CD4-positive, alpha-beta memory T cell (primary cell): ENCODE data around the gene TRPV5. TPM values are rescaled to one million over a fixed set of nuclear protein-coding genes. Genes with fewer than 3 reads are reported as not detected.
A peak's percentile ranks its signal among the peaks of the same experiment; 100 is the strongest.

Experiments used
- CTCF ChIA-PET: fragments of 350-600 bp; sonication (Branson Sonifier 250); formaldehyde crosslinking; loops from one replicate; lab custom pipeline; 2021; ENCODE audit warnings: inconsistent platforms; ENCODE audit not compliant: partially characterized antibody; lab: Charles Lee
- POLR2A ChIA-PET: fragments of 350-600 bp; sonication (Branson Sonifier 250); formaldehyde crosslinking; loops from one replicate; lab custom pipeline; 2021; ENCODE audit not compliant: partially characterized antibody; lab: Charles Lee
- DNase-seq, 5 donors: peaks; one replicate each; pipeline versions ENCODE4 v3.0.0 to v3.0.0-alpha.2; 2020 to 2022; ENCODE audit warnings: mixed read lengths in 1 of 5
- H3K27ac ChIP-seq: one replicate; pipeline ENCODE4 v1.7.0; 2013; ENCODE audit warnings: low read depth, low read length
- H3K27me3 ChIP-seq: 2 replicates; pipeline ENCODE4 v1.7.0; 2013; ENCODE audit warnings: mild to moderate bottlenecking, low read length, moderate library complexity; ENCODE audit not compliant: insufficient read depth
- H3K36me3 ChIP-seq: 2 replicates; pipeline ENCODE4 v1.7.0; 2013; ENCODE audit warnings: mild to moderate bottlenecking, low read length, moderate library complexity; ENCODE audit not compliant: insufficient read depth
- H3K4me1 ChIP-seq: 2 replicates; pipeline ENCODE4 v1.7.0; 2013; ENCODE audit warnings: mild to moderate bottlenecking, low read length, moderate library complexity; ENCODE audit not compliant: insufficient read depth
- H3K4me3 ChIP-seq, 2 donors: one replicate each; pipeline ENCODE4 v1.7.0; 2013; ENCODE audit warnings: low read length in 2 of 2, mild to moderate bottlenecking in 1 of 2
- H3K9me3 ChIP-seq, 2 donors: one replicate each; pipeline ENCODE4 v1.7.0; 2013; ENCODE audit warnings: low read length in 2 of 2, control low read depth in 1 of 2; ENCODE audit not compliant: control insufficient read depth in 1 of 2
- H3K27ac Mint-ChIP-seq, 7 donors: one replicate each; pipeline ENCODE4 v1.8.0; 2020 to 2021; ENCODE audit warnings: mixed read lengths in 7 of 7, mild to moderate bottlenecking in 6 of 7, inconsistent platforms in 3 of 7, moderate library complexity in 3 of 7
- H3K27me3 Mint-ChIP-seq, 2 donors: one replicate each; pipeline ENCODE4 v1.8.0; 2020 to 2021; ENCODE audit warnings: mixed read lengths in 2 of 2
- H3K36me3 Mint-ChIP-seq, 2 donors: one replicate each; pipeline ENCODE4 v1.8.0; 2020 to 2021; ENCODE audit warnings: mixed read lengths in 2 of 2, inconsistent platforms in 1 of 2, mild to moderate bottlenecking in 1 of 2
- H3K4me1 Mint-ChIP-seq, 4 donors: one replicate each; pipeline ENCODE4 v1.8.0; 2020 to 2021; ENCODE audit warnings: mixed read lengths in 4 of 4, mild to moderate bottlenecking in 1 of 4
- H3K4me3 Mint-ChIP-seq, 8 donors: one replicate each; pipeline ENCODE4 v1.8.0; 2020 to 2021; ENCODE audit warnings: mixed read lengths in 8 of 8, mild to moderate bottlenecking in 7 of 8, moderate library complexity in 6 of 8, inconsistent platforms in 3 of 8
- H3K9me3 Mint-ChIP-seq, 8 donors: one replicate each; pipeline ENCODE4 v1.8.0; 2020 to 2021; ENCODE audit warnings: mixed read lengths in 8 of 8, mild to moderate bottlenecking in 5 of 8, inconsistent platforms in 3 of 8, moderate library complexity in 1 of 8
- intact Hi-C: fragments of 100-400 bp; cut with micrococcal nuclease; formaldehyde crosslinking; loops from one replicate; pipeline ENCODE4 v1.15.1; 2023
- polyA plus RNA-seq, 2 donors: library from polyadenylated mRNA; unstranded; fragments of 300-500 nt; fragmentation: Illumina TruSeq; gene quantifications; one replicate each; pipeline ENCODE4 v1.2.3, GENCODE V29; 2021
- total RNA-seq, 2 experiments: library from RNA; stranded (reverse); gene quantifications; one replicate each; pipeline ENCODE4 v1.2.3, GENCODE V29; 2021

TRPV5 gene
- total and polyA plus RNA-seq, 4 experiments from 2014 or later, result not detected

DNA sequence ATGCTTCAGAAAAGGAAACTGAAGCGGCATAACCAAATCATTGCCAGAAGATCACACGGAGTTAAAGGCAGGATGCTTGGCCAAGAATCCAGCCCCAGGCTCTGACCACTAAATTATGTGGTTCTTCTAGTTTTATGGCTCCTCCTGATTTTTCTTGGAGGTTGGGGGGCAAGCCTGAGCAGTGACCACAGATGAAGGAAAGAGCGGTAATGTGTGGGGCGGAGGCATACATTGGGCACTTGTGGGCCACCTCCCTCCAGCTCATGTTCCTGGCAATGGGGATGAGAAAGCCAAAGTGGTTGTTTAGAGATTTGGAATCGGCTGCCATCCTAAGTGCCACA, 51.2 kb downstream of the TRPV5 start:
- no peak for DNase-seq
- H3K36me3 Mint-ChIP-seq, result no peaks in the 10 kb centered on the region
- CTCF ChIA-PET, result interaction anchor here (1.0 to 3.9 kb wide), 9 partner anchors 9 to 469 kb away, joined by 3 to 14 read pairs (median 4); partner anchors contain the start of gene EPHB6

DNA sequence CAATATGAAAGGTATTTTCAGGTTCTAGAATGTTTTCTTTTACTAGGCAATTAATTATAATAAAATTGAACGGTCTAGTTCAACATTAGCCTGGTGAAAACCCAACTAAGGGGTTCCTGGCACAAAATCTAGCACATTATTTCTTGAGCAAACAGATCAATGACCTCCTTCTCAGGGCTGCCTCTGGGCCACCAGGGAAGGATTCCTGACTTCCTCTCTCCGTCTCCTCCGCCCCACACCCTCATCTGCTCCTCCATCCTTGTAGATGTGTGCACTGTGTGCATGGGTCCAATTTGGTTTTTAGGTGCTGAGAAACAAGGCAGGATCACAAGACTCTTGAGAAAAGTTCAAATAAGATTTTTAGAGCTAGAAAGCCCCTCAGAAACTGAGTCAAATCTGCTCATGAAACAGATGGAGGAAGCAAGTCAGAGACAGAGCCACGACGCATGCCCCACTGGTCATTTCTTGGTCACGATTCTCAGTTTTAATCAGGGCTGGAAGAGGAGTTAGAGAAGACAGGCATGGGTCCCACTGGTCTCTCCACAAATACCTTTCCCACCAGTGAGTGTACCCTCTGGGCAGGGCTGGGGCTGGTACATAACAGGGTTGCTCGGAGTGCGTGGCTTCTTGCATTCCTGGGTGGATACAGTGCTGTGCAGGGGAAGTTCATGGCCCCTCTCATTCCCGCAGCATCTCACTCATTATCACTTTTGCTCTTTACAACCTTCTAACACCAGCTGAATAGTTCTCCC, 51.8 kb downstream of the TRPV5 start:
- H3K4me1 Mint-ChIP-seq, result peaks cover 0 to 4% (median 0%) of the 10 kb centered on the region in 4 donors
- H3K27me3 Mint-ChIP-seq, result peaks cover 2 to 6% of the 10 kb centered on the region in 2 donors
- Histone ChIP-seq H3K9me3 (no peaks in the 10 kb centered on the region), H3K4me1 (no peaks in the 10 kb centered on the region), H3K27me3 (no peaks in the 10 kb centered on the region), H3K4me3 (no peak overlapping the region), H3K36me3 (no peaks in the 10 kb centered on the region), H3K27ac (no peak overlapping the region)
- ChIA-PET POLR2A (no interaction called here), CTCF (interaction anchor here (0.6 to 3.9 kb wide), 22 partner anchors 9 to 578 kb away, joined by 3 to 14 read pairs (median 4); partner anchors contain the start of genes EPHB6 and TRPV5)
- no peak overlapping the region for H3K27ac Mint-ChIP-seq
- H3K36me3 Mint-ChIP-seq, result no peaks in the 10 kb centered on the region
- no peak for DNase-seq
- intact Hi-C loops, result loop anchor here (1.0 kb wide), 1 partner anchor 27 kb away; no protein-coding TSS in a partner anchor
- no peaks in the 10 kb centered on the region for H3K9me3 Mint-ChIP-seq
- no peak overlapping the region for H3K4me3 Mint-ChIP-seq

More for the DNA sequence above, 51.2 kb downstream of the TRPV5 start:
- POLR2A ChIA-PET, result no interaction called here
- no peaks in the 10 kb centered on the region for H3K9me3 ChIP-seq
- H3K4me1 Mint-ChIP-seq, result peaks cover 0 to 4% (median 0%) of the 10 kb centered on the region in 4 donors
- H3K27me3 ChIP-seq, result no peaks in the 10 kb centered on the region
- no peaks in the 10 kb centered on the region for H3K4me1 ChIP-seq
- no peak overlapping the region for H3K27ac ChIP-seq
- no peak overlapping the region for H3K4me3 Mint-ChIP-seq
- intact Hi-C loops, result no loop called here
- H3K36me3 ChIP-seq, result no peaks in the 10 kb centered on the region
- peaks cover 5 to 9% of the 10 kb centered on the region in 2 donors for H3K27me3 Mint-ChIP-seq
- H3K9me3 Mint-ChIP-seq, result no peaks in the 10 kb centered on the region
- H3K27ac Mint-ChIP-seq, result no peak overlapping the region
- H3K4me3 ChIP-seq, result no peak overlapping the region

DNA sequence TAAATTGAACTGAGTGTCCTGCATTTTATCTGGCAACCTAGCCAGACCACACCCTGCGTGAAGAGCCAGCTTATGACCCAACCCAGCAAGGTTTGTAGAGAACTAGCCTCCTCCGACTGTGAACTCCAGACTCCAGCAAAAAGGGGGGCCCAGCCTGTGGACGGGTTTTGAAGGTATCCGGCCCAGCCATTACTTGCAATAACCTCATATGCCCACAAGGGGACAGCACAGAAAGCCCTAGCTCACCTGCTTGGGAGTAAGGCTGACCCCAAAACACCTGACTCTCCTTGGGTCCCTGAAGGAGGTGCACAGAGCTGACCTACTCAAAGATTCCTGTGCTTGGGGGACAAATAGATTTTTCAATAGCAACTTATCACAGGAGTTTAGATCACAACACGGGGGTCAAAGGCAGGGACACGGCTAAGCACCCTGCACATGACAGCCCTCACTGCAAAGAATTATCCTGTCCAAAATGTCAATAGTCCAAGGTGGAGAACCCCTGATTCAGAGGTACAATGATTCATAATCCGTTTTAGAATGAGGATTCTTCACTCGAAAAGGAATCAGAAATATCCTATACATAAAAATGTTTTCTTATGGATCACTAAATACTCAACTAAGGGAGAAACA, 52.6 kb downstream of the TRPV5 start:
- intact Hi-C loops, result loop anchor here (1.0 kb wide), 1 partner anchor 27 kb away; no protein-coding TSS in a partner anchor
- H3K36me3 ChIP-seq, result no peaks in the 10 kb centered on the region
- no peaks in the 10 kb centered on the region for H3K4me1 ChIP-seq
- Mint-ChIP-seq H3K27me3 (peaks cover 2 to 8% of the 10 kb centered on the region in 2 donors), H3K4me1 (peaks cover 0 to 4% (median 0%) of the 10 kb centered on the region in 4 donors), H3K9me3 (no peaks in the 10 kb centered on the region), H3K36me3 (no peaks in the 10 kb centered on the region), H3K4me3 (no peak overlapping the region), H3K27ac (no peak overlapping the region)
- H3K27me3 ChIP-seq, result no peaks in the 10 kb centered on the region
- no peaks in the 10 kb centered on the region for H3K9me3 ChIP-seq
- no peak overlapping the region for H3K27ac ChIP-seq
- ChIA-PET CTCF (interaction anchor here (0.6 to 3.9 kb wide), 23 partner anchors 8 to 577 kb away, joined by 3 to 14 read pairs (median 4); partner anchors contain the start of genes EPHB6 and TRPV5), POLR2A (no interaction called here)
- DNase-seq, result peak; percentile 35 to 57 (median 55)
- no peak overlapping the region for H3K4me3 ChIP-seq

DNA sequence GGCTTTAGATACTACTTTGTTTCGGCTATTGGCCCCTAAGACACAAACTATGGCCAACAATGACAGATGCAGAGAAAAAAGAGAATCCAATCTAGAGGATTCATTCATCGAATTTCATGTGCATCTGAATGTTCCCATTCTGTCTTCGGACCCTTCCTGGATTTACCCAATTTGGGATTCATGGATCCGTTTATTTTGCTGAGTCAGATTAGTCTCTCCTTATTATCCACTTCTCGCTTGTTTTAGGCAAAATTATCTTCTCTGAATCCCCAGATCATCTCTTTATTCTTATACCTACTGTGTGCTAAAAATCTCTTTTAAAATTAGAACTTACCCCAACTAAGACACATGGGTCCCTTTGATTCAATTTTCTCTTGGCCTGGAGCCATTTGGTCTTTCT, 54.5 kb downstream of the TRPV5 start:
- H3K9me3 Mint-ChIP-seq, result peaks cover 0 to 4% (median 0%) of the 10 kb centered on the region in 8 donors
- H3K27ac ChIP-seq, result no peak overlapping the region
- H3K9me3 ChIP-seq, result no peaks in the 10 kb centered on the region
- no peak overlapping the region for H3K4me3 ChIP-seq
- H3K4me1 ChIP-seq, result no peaks in the 10 kb centered on the region
- peaks cover 2 to 9% of the 10 kb centered on the region in 2 donors for H3K27me3 Mint-ChIP-seq
- ChIA-PET POLR2A (interaction anchor here (0.8 kb wide), 1 partner anchor 25 kb away, joined by 3 read pairs; no protein-coding TSS in a partner anchor), CTCF (interaction anchor here (0.5 to 3.9 kb wide), 6 partner anchors 20 to 336 kb away, joined by 3 to 14 read pairs (median 8); partner anchors contain the start of gene EPHB6)
- DNase-seq, result no peak
- no peaks in the 10 kb centered on the region for H3K36me3 Mint-ChIP-seq
- H3K27ac Mint-ChIP-seq, result no peak overlapping the region
- H3K36me3 ChIP-seq, result no peaks in the 10 kb centered on the region
- H3K27me3 ChIP-seq, result no peaks in the 10 kb centered on the region
- H3K4me3 Mint-ChIP-seq, result no peak overlapping the region
- H3K4me1 Mint-ChIP-seq, result peaks cover 0 to 4% (median 0%) of the 10 kb centered on the region in 4 donors
- intact Hi-C loops, result no loop called here

DNA sequence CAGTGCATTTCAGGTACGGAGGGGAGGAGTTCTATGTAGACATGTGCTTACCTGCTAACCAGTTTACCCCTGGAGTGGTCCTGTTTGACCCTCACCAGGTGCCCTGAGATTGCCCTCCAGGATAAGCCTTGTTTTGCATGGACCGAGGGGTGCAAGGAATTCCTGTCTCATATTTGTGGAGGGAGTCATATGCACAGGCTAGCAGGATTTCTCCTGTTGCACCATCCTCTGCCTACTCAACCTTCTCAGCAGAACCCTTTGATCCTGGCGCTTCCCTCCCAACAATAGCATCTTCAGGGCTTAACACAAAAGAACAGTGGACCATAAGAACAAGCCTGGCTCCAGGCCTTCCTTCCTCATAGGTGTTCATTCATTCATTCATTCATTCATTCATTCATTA, 55.2 kb downstream of the TRPV5 start:
- peaks cover 2 to 9% of the 10 kb centered on the region in 2 donors for H3K27me3 Mint-ChIP-seq
- H3K4me1 Mint-ChIP-seq, result peaks cover 0 to 4% (median 0%) of the 10 kb centered on the region in 4 donors
- ChIA-PET CTCF (interaction anchor here (0.9 to 1.6 kb wide), 2 partner anchors 33 to 533 kb away, joined by 3 to 5 read pairs; no protein-coding TSS in a partner anchor), POLR2A (no interaction called here)
- no peak overlapping the region for H3K4me3 Mint-ChIP-seq
- H3K9me3 ChIP-seq, result no peaks in the 10 kb centered on the region
- H3K4me3 ChIP-seq, result no peak overlapping the region
- H3K27ac Mint-ChIP-seq, result no peak overlapping the region
- H3K27ac ChIP-seq, result no peak overlapping the region
- no peaks in the 10 kb centered on the region for H3K36me3 ChIP-seq
- no peaks in the 10 kb centered on the region for H3K4me1 ChIP-seq
- H3K36me3 Mint-ChIP-seq, result no peaks in the 10 kb centered on the region
- peaks cover 0 to 4% (median 0%) of the 10 kb centered on the region in 8 donors for H3K9me3 Mint-ChIP-seq
- no peak for DNase-seq
- no peaks in the 10 kb centered on the region for H3K27me3 ChIP-seq
- intact Hi-C loops, result no loop called here

DNA sequence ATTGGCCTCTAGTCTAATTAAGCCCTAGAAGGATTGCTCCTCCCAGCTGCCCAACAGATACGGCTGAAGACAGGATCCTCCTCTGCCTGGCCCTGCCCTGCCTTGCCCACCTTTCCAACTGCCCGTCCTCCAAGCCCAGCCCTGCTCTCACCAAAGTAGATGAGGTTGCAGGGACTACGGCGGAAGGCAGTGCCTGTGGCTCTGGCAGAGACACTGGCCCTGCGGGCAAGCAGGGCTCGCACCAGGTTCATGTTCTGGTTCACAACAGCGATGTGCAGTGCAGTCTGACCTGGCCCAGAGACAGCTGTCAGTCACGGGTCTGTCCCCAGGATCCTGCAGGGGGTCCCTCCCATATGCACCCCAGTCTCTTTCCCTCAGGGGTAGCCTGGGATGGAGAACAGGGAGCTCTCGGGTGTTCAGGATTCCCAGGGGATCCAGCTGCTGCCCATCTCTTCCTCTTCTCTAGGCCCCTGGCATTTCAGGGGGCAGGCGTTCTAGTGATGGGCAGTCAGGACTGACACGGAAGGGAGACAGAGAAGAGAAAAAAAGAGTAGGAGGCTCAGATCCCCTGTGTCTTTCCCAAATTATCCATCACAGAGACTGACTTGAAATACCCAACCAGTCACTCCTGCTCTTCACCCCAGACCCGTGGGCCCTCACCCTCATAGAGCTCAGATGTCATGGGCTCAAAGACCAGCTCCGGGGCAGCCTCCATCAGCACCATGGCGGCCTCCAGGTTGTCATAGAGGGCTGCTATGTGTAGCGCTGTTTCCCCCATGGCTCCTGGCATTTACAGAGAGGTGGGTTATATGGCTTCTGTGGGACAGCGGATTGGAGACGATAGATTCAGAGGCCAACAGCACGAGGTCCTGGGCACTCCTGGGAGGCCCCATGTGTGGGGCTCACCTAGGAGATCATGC, 56.3 kb downstream of the TRPV5 start:
- Mint-ChIP-seq H3K27me3 (peaks cover 2 to 6% of the 10 kb centered on the region in 2 donors), H3K9me3 (peaks cover 0 to 4% (median 0%) of the 10 kb centered on the region in 8 donors), H3K4me3 (no peak overlapping the region), H3K4me1 (peaks cover 0 to 4% (median 0%) of the 10 kb centered on the region in 4 donors), H3K36me3 (no peaks in the 10 kb centered on the region), H3K27ac (peak overlapping the region in 1 of 7 donors; percentile 72)
- intact Hi-C loops, result no loop called here
- no peak overlapping the region for H3K27ac ChIP-seq
- CTCF ChIA-PET, result interaction anchor here (0.9 kb wide), 1 partner anchor 535 kb away, joined by 3 read pairs; no protein-coding TSS in a partner anchor
- H3K4me3 ChIP-seq, result no peak overlapping the region
- POLR2A ChIA-PET, result no interaction called here
- no peak for DNase-seq
- H3K9me3 ChIP-seq, result no peaks in the 10 kb centered on the region
- H3K4me1 ChIP-seq, result no peaks in the 10 kb centered on the region
- H3K27me3 ChIP-seq, result no peaks in the 10 kb centered on the region
- no peaks in the 10 kb centered on the region for H3K36me3 ChIP-seq
